ENCODE measurements around the gene HOXD11. TPM values are rescaled to one million over a fixed set of nuclear protein-coding genes. Genes with fewer than 3 reads are reported as not detected.

Gene HOXD11
- total and polyA plus RNA-seq, 8 donors: not detected

DNA sequence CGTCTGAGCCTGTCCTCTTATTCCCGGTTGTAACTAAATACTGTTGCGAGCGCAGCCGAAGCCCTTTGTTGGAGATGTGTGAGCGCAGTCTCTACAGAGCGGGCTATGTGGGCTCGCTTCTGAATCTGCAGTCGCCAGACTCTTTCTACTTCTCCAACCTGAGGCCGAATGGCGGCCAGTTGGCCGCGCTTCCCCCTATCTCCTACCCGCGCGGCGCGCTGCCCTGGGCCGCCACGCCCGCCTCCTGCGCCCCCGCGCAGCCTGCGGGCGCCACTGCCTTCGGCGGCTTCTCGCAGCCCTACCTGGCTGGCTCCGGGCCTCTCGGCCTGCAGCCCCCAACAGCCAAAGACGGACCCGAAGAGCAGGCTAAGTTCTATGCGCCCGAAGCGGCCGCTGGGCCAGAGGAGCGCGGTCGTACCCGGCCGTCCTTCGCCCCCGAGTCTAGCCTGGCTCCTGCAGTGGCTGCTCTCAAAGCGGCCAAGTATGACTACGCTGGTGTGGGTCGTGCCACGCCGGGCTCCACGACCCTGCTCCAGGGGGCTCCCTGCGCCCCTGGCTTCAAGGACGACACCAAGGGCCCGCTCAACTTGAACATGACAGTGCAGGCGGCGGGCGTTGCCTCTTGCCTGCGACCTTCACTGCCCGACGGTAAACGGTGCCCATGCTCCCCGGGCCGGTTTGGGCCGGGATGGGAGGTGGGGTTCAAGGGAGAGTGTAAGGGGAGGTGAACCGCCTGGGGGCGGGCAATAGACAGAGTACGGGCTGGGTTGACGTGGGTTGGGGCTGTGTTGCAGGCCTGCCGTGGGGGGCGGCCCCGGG is 7.1 kb upstream of the HOXD11 start, which contains the start of gene HOXD12:
Gene HOXD12, plus strand, starts transcription at position 68 of the 819 bp plus-strand sequence. Its CDS starts 7 bp downstream, at position 75.
- WGBS, 5 donors: 7 to 13% (median 9%) methylated on average over 27 to 70 of the region's 70 CpGs
- peak in 1 of 2 donors; percentile 24 for DNase-seq
- peaks cover 60 to 100% (median 100%) of the 10 kb centered on the region in 3 donors for H3K27me3 ChIP-seq
- H3K4me1 ChIP-seq: peaks cover 32 to 61% (median 42%) of the 10 kb centered on the region in 4 donors
- peaks cover 0 to 4% (median 0%) of the 10 kb centered on the region in 4 donors for H3K9me3 ChIP-seq
- H3K4me3 ChIP-seq: no peak within 1 kb of the TSS
- intact Hi-C loops (cut with DNase I; ENCODE audit: low total_unique reads): loop anchor here (5.0 kb wide), 1 partner anchor 413 kb away; no protein-coding TSS in a partner anchor
- H3K36me3 ChIP-seq: no peaks in the 10 kb centered on the region
- H3K27ac ChIP-seq: no peak within 1 kb of the TSS
- no peak for TF ChIP-seq POLR2AphosphoS5 (IDR thresholded peaks at IDR 0.05)

DNA sequence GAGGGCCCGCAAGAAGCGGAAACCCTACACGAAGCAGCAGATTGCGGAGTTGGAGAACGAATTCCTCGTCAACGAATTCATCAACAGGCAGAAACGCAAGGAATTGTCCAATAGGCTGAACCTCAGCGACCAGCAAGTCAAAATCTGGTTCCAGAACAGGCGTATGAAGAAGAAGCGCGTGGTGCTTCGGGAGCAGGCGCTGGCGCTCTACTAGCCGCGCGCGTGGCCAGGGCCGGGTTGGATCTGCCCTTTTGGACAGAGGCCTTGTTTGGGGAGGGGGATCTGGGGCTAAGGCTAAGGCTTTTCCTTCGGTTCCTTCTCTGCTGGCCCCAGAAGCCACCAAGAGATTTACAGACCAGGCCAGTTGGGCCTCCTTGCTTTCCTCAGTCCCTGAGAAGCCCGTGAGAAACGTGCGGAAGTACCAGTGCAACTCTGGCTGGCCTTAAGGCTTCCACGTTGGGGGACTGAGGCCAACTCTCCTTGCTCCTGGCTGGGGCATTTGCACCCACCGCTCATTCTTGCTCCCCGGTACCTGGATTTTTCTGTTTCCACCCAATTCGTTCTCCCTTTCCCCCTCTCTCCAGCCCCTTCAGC is 6.4 kb upstream of the HOXD11 start:
- no peak for DNase-seq
- 7 to 27% (median 13%) methylated on average over 18 to 28 of the region's 28 CpGs for WGBS, 5 donors
- TF ChIP-seq POLR2A (IDR thresholded peaks at IDR 0.05) (no peak), EP300 (IDR thresholded peaks at IDR 0.05) (no peak), POLR2AphosphoS5 (IDR thresholded peaks at IDR 0.05) (no peak), CTCF (IDR thresholded peaks at IDR 0.05) (no peak)
- H3K27ac ChIP-seq: no peak overlapping the region
- peaks cover 0 to 4% (median 0%) of the 10 kb centered on the region in 4 donors for H3K9me3 ChIP-seq
- H3K36me3 ChIP-seq: no peaks in the 10 kb centered on the region
- H3K4me3 ChIP-seq: no peak overlapping the region
- peaks cover 33 to 67% (median 45%) of the 10 kb centered on the region in 4 donors for H3K4me1 ChIP-seq
- intact Hi-C loops (cut with DNase I; ENCODE audit: low total_unique reads): no loop called here
- H3K27me3 ChIP-seq: peaks cover 64 to 100% (median 100%) of the 10 kb centered on the region in 3 donors

DNA sequence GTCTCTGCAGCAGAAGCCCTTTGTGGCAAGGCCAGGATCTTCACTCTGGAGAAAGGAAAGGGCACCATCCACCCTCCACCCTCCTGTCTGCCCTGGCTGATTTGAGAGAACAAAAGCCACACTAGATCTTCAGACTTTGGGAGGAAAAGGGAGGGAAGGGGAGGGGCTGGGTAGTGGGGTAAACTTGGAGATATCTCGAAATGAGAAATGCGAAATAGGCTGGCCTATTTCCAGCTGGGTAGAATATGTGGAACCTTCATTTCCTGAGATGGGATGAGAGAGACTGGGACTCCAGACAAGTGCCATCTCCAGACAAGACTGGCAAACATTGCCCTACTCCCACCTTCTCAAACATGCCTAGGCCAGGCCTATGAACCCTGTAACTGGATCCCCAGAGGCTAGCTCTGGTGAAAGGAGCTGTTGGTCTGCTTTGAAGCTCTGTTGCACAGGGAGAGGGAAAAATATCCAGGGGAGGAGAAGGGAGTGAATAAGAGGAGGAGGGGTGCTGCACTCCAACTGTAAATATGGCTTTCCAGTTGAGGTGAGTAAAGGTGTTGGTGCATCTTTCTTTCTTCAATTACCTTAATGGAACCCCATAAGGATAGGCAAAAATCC is 5.8 kb upstream of the HOXD11 start:
- 3 to 18% (median 11%) methylated on average over 2 of the region's 2 CpGs for WGBS, 5 donors
- H3K4me3 ChIP-seq: no peak overlapping the region
- no peak for DNase-seq
- H3K27me3 ChIP-seq: peaks cover 65 to 100% (median 100%) of the 10 kb centered on the region in 3 donors
- intact Hi-C loops (cut with DNase I; ENCODE audit: low total_unique reads): no loop called here
- TF ChIP-seq CTCF (IDR thresholded peaks at IDR 0.05): no peak
- no peak for TF ChIP-seq EP300 (IDR thresholded peaks at IDR 0.05)
- TF ChIP-seq POLR2A (IDR thresholded peaks at IDR 0.05): no peak
- TF ChIP-seq POLR2AphosphoS5 (IDR thresholded peaks at IDR 0.05): no peak
- no peak overlapping the region for H3K27ac ChIP-seq
- H3K4me1 ChIP-seq: peaks cover 31 to 71% (median 45%) of the 10 kb centered on the region in 4 donors
- H3K36me3 ChIP-seq: no peaks in the 10 kb centered on the region
- H3K9me3 ChIP-seq: peaks cover 0 to 4% (median 0%) of the 10 kb centered on the region in 4 donors

- DNase-seq: no peak
- peaks cover 31 to 71% (median 45%) of the 10 kb centered on the region in 4 donors for H3K4me1 ChIP-seq
- no peak overlapping the region for H3K27ac ChIP-seq
- intact Hi-C loops (cut with DNase I; ENCODE audit: low total_unique reads): no loop called here
- H3K36me3 ChIP-seq: no peaks in the 10 kb centered on the region
- peaks cover 65 to 100% (median 100%) of the 10 kb centered on the region in 3 donors for H3K27me3 ChIP-seq
- H3K9me3 ChIP-seq: peaks cover 0 to 8% (median 0%) of the 10 kb centered on the region in 4 donors
- no peak overlapping the region for H3K4me3 ChIP-seq
- WGBS, 5 donors: 17 to 28% (median 20%) methylated on average over 5 of the region's 5 CpGs
- TF ChIP-seq POLR2A (IDR thresholded peaks at IDR 0.05) (no peak), POLR2AphosphoS5 (IDR thresholded peaks at IDR 0.05) (no peak), EP300 (IDR thresholded peaks at IDR 0.05) (no peak), CTCF (IDR thresholded peaks at IDR 0.05) (no peak)
These were observed 5.2 kb upstream of the HOXD11 start for GRCh38 chr2:176101842-176102241.

All from stomach (tissue), 9 donors.